WTC11 (cell line): ENCODE measurements around the gene PPM1E. TPM values are rescaled to one million over a fixed set of nuclear protein-coding genes. Genes with fewer than 3 reads are reported as not detected.

Source experiments
- ATAC-seq: fragments of 200-7000 bp; cut with Tn5 transposase; 2 replicates; pipeline ENCODE4 v1.10.0; 2021; ENCODE audit warnings: mild to moderate bottlenecking, moderate library complexity
- CTCF ChIA-PET: fragments of 300-600 bp; sonication (Branson Sonifier 250); formaldehyde crosslinking; loops from one replicate; lab custom pipeline; 2021; ENCODE audit warnings: antibody characterized with exemption; lab: Charles Lee
- POLR2A ChIA-PET: fragments of 350-600 bp; sonication (Branson Sonifier 250); formaldehyde crosslinking; loops from one replicate; lab custom pipeline; 2021; ENCODE audit warnings: antibody characterized with exemption; lab: Charles Lee
- DNase-seq: peaks from one replicate; pipeline ENCODE4 v3.0.0; 2021; ENCODE audit warnings: low spot score
- H3K27ac Mint-ChIP-seq: 2 replicates; pipeline ENCODE4 v1.8.0; 2021; ENCODE audit warnings: mixed read lengths
- H3K27me3 Mint-ChIP-seq: 2 replicates; pipeline ENCODE4 v1.8.0; 2021; ENCODE audit warnings: low read depth, mild to moderate bottlenecking, moderate library complexity, mixed read lengths
- H3K36me3 Mint-ChIP-seq: 2 replicates; pipeline ENCODE4 v1.8.0; 2021; ENCODE audit warnings: mixed read lengths
- H3K4me1 Mint-ChIP-seq: 2 replicates; pipeline ENCODE4 v1.8.0; 2022; ENCODE audit warnings: mixed read lengths
- H3K4me3 Mint-ChIP-seq: 2 replicates; pipeline ENCODE4 v1.8.0; 2021; ENCODE audit warnings: mild to moderate bottlenecking, moderate library complexity, mixed read lengths
- H3K9me3 Mint-ChIP-seq: 2 replicates; pipeline ENCODE4 v1.8.0; 2021; ENCODE audit warnings: mixed read lengths
- ATF1 ChIP-seq: sonication (generic); formaldehyde crosslinking; IDR thresholded peaks from 2 replicates; pipeline ENCODE4 v1.8.1; 2023; ENCODE audit warnings: mild to moderate bottlenecking, moderate library complexity, missing genetic modification reagents
- CBFB ChIP-seq: sonication (generic); formaldehyde crosslinking; IDR thresholded peaks from 2 replicates; pipeline ENCODE4 v1.8.1; 2022; ENCODE audit warnings: mild to moderate bottlenecking, low read depth, missing genetic modification reagents
- ELF4 ChIP-seq: sonication (generic); formaldehyde crosslinking; IDR thresholded peaks from 2 replicates; pipeline ENCODE4 v1.8.1; 2022; ENCODE audit warnings: low read depth, mild to moderate bottlenecking, moderate library complexity, missing genetic modification reagents
- GTF2I ChIP-seq: fragments of 250-450 bp; sonication (Bioruptor Pico); conservative IDR thresholded peaks from 2 replicates; pipeline ENCODE4 v1.4.0; 2021; ENCODE audit warnings: mild to moderate bottlenecking
- IRF2 ChIP-seq: sonication (generic); formaldehyde crosslinking; IDR thresholded peaks from 2 replicates; pipeline ENCODE4 v1.8.0; 2022; ENCODE audit warnings: low read depth, missing genetic modification reagents, borderline replicate concordance
- RELA ChIP-seq: sonication (generic); formaldehyde crosslinking; IDR thresholded peaks from 2 replicates; pipeline ENCODE4 v1.8.1; 2022; ENCODE audit warnings: missing genetic modification reagents, mild to moderate bottlenecking, borderline replicate concordance
- ZBTB21 ChIP-seq: sonication (generic); formaldehyde crosslinking; IDR thresholded peaks from 2 replicates; pipeline ENCODE4 v1.8.1; 2023; ENCODE audit warnings: mild to moderate bottlenecking, missing genetic modification reagents, borderline replicate concordance
- ZNF138 ChIP-seq: sonication (generic); formaldehyde crosslinking; conservative IDR thresholded peaks from 2 replicates; pipeline ENCODE4 v1.8.1; 2022; ENCODE audit warnings: mild to moderate bottlenecking, moderate library complexity, missing genetic modification reagents
- ZNF263 ChIP-seq: sonication (generic); formaldehyde crosslinking; IDR thresholded peaks from 2 replicates; pipeline ENCODE4 v1.8.1; 2022; ENCODE audit warnings: low read depth, mild to moderate bottlenecking, moderate library complexity, missing genetic modification reagents
- ZNF317 ChIP-seq: sonication (generic); formaldehyde crosslinking; IDR thresholded peaks from 2 replicates; pipeline ENCODE4 v1.8.1; 2023; ENCODE audit warnings: low read depth, mild to moderate bottlenecking, moderate library complexity, missing genetic modification reagents, borderline replicate concordance
- ZNF423 ChIP-seq: fragments of 250-450 bp; sonication (Bioruptor Pico); IDR thresholded peaks from 2 replicates; pipeline ENCODE4 v2.1.2; 2022; ENCODE audit warnings: mild to moderate bottlenecking, moderate library complexity
- ZNF671 ChIP-seq: fragments of 250-450 bp; sonication (Bioruptor Pico); IDR thresholded peaks from 2 replicates; pipeline ENCODE4 v1.8.0; 2021; ENCODE audit warnings: mild to moderate bottlenecking
- total RNA-seq: library from RNA; stranded (reverse); gene quantifications from 3 replicates; pipeline ENCODE4 v1.2.3, GENCODE V29; 2021
- TF ChIP-seq, protein P1 (sequence below): sonication (generic); formaldehyde crosslinking; IDR thresholded peaks from 2 replicates; pipeline ENCODE4 v1.8.1; 2023; ENCODE audit warnings: mild to moderate bottlenecking, missing genetic modification reagents
- TF ChIP-seq, protein P2 (sequence below): sonication (generic); formaldehyde crosslinking; IDR thresholded peaks from 2 replicates; pipeline ENCODE4 v1.8.0; 2022; ENCODE audit warnings: mild to moderate bottlenecking, missing genetic modification reagents
- TF ChIP-seq, protein P3 (sequence below): fragments of 200-600 bp; IDR thresholded peaks from 2 replicates; pipeline ENCODE4 v1.8.0; 2022; ENCODE audit warnings: antibody characterized with exemption
- TF ChIP-seq, protein P4 (sequence below): sonication (generic); formaldehyde crosslinking; IDR thresholded peaks from 2 replicates; pipeline ENCODE4 v1.8.1; 2023; ENCODE audit warnings: mild to moderate bottlenecking, missing genetic modification reagents, borderline replicate concordance
- TF ChIP-seq, protein P5 (sequence below): sonication (generic); formaldehyde crosslinking; IDR thresholded peaks from 2 replicates; pipeline ENCODE4 v1.8.0; 2022; ENCODE audit warnings: mild to moderate bottlenecking, missing genetic modification reagents
- TF ChIP-seq, protein P6 (sequence below): fragments of 250-450 bp; sonication (Bioruptor Pico); IDR thresholded peaks from 2 replicates; pipeline ENCODE4 v1.9.0; 2021; ENCODE audit warnings: mild to moderate bottlenecking
- TF ChIP-seq, protein P7 (sequence below): sonication (generic); formaldehyde crosslinking; IDR thresholded peaks from 2 replicates; pipeline ENCODE4 v1.8.1; 2022; ENCODE audit warnings: low read depth, mild to moderate bottlenecking, moderate library complexity, missing genetic modification reagents, borderline replicate concordance

Gene PPM1E
- total RNA-seq, 1 experiment from 2014 or later = 8.1 TPM

DNA sequence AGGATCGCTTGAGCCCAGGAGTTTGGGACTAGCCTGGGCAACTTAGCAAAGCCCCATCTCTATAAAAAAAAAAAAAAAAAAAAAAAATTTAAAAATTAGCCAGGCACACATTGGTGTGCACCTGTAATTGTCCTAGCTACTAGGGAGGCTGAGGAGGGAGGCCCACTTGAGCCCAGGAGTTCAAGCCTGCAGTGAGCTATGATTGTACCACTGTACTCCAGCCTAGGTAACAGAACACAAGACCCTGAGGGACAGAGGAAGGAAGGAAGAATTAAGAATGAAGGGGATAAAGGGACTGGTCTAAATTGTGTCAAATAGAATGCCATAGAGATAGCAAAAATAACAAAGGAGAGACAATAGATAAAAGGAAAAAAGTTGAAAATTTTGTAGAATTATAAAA is 248.2 kb downstream of the PPM1E start (continued):
- TF ChIP-seq GTF2I (no peak), RELA (no peak), ELF4 (CRISPR knock-in tag) (no peak)
- TF ChIP-seq, protein P1, sequence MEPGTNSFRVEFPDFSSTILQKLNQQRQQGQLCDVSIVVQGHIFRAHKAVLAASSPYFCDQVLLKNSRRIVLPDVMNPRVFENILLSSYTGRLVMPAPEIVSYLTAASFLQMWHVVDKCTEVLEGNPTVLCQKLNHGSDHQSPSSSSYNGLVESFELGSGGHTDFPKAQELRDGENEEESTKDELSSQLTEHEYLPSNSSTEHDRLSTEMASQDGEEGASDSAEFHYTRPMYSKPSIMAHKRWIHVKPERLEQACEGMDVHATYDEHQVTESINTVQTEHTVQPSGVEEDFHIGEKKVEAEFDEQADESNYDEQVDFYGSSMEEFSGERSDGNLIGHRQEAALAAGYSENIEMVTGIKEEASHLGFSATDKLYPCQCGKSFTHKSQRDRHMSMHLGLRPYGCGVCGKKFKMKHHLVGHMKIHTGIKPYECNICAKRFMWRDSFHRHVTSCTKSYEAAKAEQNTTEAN = no peak
- TF ChIP-seq, protein P2, sequence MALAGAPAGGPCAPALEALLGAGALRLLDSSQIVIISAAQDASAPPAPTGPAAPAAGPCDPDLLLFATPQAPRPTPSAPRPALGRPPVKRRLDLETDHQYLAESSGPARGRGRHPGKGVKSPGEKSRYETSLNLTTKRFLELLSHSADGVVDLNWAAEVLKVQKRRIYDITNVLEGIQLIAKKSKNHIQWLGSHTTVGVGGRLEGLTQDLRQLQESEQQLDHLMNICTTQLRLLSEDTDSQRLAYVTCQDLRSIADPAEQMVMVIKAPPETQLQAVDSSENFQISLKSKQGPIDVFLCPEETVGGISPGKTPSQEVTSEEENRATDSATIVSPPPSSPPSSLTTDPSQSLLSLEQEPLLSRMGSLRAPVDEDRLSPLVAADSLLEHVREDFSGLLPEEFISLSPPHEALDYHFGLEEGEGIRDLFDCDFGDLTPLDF = no peak

DNA sequence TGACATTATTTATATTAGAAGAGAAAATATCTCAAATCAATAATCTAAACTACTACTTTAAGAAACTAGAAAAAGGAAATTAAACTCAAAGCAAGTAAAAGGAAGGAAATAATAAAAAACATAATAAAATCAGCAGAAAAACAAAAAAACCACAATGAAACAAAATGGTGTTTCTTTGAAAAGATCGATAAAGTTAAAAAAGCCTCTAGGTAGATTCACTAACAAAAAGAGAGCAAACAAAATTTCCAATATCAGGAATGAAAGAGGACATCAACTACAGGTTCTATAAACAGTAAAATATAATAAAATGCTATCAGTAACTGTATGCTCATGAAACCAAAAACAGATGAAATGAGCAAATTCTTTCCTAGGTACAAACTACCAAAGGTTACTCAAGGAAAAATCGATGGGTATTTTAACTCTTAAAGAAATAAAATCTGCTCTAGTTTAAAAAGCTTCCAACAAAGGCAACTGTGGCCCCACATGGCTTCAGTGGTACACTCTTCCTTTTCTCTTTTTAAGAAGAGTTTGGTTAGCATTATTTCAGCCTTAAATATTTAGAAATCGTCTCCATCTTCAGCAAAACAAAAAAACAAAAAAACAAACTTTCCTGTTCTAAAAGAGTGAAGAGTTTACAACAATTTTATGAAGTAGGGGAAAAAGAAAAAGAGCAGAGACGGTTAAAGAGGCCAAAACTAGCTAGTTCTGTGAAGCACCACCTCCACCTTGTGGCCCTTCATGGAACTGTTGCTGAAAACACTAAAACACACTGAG is 248.9 kb downstream of the PPM1E start:
- peak overlapping the region; percentile 48; the same call in 1 of the 2 replicates for H3K27ac Mint-ChIP-seq
- ATAC-seq (peak; percentile 80), DNase-seq (peak; percentile 78)
- no peaks in the 10 kb centered on the region for H3K9me3 Mint-ChIP-seq
- TF ChIP-seq ZNF138 (CRISPR knock-in tag) = no peak
- no peak for TF ChIP-seq ZNF317 (CRISPR knock-in tag)
- TF ChIP-seq, protein P3, sequence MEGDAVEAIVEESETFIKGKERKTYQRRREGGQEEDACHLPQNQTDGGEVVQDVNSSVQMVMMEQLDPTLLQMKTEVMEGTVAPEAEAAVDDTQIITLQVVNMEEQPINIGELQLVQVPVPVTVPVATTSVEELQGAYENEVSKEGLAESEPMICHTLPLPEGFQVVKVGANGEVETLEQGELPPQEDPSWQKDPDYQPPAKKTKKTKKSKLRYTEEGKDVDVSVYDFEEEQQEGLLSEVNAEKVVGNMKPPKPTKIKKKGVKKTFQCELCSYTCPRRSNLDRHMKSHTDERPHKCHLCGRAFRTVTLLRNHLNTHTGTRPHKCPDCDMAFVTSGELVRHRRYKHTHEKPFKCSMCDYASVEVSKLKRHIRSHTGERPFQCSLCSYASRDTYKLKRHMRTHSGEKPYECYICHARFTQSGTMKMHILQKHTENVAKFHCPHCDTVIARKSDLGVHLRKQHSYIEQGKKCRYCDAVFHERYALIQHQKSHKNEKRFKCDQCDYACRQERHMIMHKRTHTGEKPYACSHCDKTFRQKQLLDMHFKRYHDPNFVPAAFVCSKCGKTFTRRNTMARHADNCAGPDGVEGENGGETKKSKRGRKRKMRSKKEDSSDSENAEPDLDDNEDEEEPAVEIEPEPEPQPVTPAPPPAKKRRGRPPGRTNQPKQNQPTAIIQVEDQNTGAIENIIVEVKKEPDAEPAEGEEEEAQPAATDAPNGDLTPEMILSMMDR = peak; percentile 83
- H3K36me3 Mint-ChIP-seq = peaks cover 14% of the 10 kb centered on the region
- ChIA-PET CTCF (interaction anchor here (0.6 to 4.2 kb wide), 21 partner anchors 10 to 1180 kb away, joined by 3 to 39 read pairs (median 4); partner anchors contain the start of genes MTMR4, PPM1E and RAD51C), POLR2A (interaction anchor here (0.6 kb wide), 1 partner anchor 478 kb away, joined by 3 read pairs; no protein-coding TSS in a partner anchor)
- no peaks in the 10 kb centered on the region for H3K27me3 Mint-ChIP-seq
- H3K4me3 Mint-ChIP-seq = no peak overlapping the region
- peaks cover 6% of the 10 kb centered on the region for H3K4me1 Mint-ChIP-seq

DNA sequence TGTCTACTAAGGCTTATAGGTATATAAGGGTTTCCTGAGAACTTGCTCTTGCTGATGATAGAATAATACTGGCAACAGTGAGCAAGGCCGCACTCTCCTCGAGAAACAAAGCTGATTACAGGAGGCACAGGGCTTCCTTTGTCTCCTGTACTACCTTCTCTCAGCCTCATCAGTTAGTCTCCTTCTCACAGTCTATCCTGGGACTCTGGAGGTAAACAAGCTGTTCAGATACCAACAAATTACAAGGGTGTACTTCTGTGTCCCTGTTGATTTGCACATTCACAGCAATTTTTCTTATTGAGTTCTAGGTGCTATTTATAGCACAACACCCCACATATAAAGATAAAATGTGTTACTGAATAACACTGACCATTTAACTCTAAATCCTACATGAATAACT is 252.3 kb downstream of the PPM1E start:
- ATAC-seq = no peak
- ChIA-PET POLR2A (no interaction called here), CTCF (interaction anchor here (0.9 to 1.3 kb wide), 4 partner anchors 10 to 487 kb away, joined by 3 read pairs; no protein-coding TSS in a partner anchor)
- H3K27ac Mint-ChIP-seq = no peak overlapping the region
- H3K27me3 Mint-ChIP-seq = no peaks in the 10 kb centered on the region
- H3K36me3 Mint-ChIP-seq = peaks cover 15% of the 10 kb centered on the region
- H3K4me1 Mint-ChIP-seq = peaks cover 3% of the 10 kb centered on the region
- H3K4me3 Mint-ChIP-seq = no peak overlapping the region
- H3K9me3 Mint-ChIP-seq = no peaks in the 10 kb centered on the region
- DNase-seq = no peak
- TF ChIP-seq, protein P4, sequence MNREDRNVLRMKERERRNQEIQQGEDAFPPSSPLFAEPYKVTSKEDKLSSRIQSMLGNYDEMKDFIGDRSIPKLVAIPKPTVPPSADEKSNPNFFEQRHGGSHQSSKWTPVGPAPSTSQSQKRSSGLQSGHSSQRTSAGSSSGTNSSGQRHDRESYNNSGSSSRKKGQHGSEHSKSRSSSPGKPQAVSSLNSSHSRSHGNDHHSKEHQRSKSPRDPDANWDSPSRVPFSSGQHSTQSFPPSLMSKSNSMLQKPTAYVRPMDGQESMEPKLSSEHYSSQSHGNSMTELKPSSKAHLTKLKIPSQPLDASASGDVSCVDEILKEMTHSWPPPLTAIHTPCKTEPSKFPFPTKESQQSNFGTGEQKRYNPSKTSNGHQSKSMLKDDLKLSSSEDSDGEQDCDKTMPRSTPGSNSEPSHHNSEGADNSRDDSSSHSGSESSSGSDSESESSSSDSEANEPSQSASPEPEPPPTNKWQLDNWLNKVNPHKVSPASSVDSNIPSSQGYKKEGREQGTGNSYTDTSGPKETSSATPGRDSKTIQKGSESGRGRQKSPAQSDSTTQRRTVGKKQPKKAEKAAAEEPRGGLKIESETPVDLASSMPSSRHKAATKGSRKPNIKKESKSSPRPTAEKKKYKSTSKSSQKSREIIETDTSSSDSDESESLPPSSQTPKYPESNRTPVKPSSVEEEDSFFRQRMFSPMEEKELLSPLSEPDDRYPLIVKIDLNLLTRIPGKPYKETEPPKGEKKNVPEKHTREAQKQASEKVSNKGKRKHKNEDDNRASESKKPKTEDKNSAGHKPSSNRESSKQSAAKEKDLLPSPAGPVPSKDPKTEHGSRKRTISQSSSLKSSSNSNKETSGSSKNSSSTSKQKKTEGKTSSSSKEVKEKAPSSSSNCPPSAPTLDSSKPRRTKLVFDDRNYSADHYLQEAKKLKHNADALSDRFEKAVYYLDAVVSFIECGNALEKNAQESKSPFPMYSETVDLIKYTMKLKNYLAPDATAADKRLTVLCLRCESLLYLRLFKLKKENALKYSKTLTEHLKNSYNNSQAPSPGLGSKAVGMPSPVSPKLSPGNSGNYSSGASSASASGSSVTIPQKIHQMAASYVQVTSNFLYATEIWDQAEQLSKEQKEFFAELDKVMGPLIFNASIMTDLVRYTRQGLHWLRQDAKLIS (CRISPR knock-in tag) = no peak
- TF ChIP-seq RELA (no peak), ZNF671 (CRISPR knock-in tag) (no peak), ZBTB21 (no peak), ZNF263 (CRISPR knock-in tag) (no peak), ZNF423 (no peak), ATF1 (CRISPR knock-in tag) (no peak), CBFB (CRISPR knock-in tag) (no peak), IRF2 (CRISPR knock-in tag) (no peak)
- TF ChIP-seq, protein P5, sequence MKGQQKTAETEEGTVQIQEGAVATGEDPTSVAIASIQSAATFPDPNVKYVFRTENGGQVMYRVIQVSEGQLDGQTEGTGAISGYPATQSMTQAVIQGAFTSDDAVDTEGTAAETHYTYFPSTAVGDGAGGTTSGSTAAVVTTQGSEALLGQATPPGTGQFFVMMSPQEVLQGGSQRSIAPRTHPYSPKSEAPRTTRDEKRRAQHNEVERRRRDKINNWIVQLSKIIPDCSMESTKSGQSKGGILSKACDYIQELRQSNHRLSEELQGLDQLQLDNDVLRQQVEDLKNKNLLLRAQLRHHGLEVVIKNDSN (CRISPR knock-in tag) = no peak
- TF ChIP-seq, protein P6, sequence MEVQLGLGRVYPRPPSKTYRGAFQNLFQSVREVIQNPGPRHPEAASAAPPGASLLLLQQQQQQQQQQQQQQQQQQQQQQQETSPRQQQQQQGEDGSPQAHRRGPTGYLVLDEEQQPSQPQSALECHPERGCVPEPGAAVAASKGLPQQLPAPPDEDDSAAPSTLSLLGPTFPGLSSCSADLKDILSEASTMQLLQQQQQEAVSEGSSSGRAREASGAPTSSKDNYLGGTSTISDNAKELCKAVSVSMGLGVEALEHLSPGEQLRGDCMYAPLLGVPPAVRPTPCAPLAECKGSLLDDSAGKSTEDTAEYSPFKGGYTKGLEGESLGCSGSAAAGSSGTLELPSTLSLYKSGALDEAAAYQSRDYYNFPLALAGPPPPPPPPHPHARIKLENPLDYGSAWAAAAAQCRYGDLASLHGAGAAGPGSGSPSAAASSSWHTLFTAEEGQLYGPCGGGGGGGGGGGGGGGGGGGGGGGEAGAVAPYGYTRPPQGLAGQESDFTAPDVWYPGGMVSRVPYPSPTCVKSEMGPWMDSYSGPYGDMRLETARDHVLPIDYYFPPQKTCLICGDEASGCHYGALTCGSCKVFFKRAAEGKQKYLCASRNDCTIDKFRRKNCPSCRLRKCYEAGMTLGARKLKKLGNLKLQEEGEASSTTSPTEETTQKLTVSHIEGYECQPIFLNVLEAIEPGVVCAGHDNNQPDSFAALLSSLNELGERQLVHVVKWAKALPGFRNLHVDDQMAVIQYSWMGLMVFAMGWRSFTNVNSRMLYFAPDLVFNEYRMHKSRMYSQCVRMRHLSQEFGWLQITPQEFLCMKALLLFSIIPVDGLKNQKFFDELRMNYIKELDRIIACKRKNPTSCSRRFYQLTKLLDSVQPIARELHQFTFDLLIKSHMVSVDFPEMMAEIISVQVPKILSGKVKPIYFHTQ = no peak
- TF ChIP-seq, protein P7, sequence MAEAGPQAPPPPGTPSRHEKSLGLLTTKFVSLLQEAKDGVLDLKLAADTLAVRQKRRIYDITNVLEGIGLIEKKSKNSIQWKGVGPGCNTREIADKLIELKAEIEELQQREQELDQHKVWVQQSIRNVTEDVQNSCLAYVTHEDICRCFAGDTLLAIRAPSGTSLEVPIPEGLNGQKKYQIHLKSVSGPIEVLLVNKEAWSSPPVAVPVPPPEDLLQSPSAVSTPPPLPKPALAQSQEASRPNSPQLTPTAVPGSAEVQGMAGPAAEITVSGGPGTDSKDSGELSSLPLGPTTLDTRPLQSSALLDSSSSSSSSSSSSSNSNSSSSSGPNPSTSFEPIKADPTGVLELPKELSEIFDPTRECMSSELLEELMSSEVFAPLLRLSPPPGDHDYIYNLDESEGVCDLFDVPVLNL = no peak
